B cell (primary cell): Measurements from ENCODE around the gene GMEB2. TPM values are rescaled to one million over a fixed set of nuclear protein-coding genes. Genes with fewer than 3 reads are reported as not detected.
A peak's percentile ranks its signal among the peaks of the same experiment; 100 is the strongest.

Experiments
- ATAC-seq: fragments of 200-7000 bp; cut with Tn5 transposase; one replicate; pipeline ENCODE4 v1.10.0; 2021; ENCODE audit warnings: low read depth, mild to moderate bottlenecking, moderate number of reproducible peaks, moderate library complexity
- CTCF ChIA-PET: fragments of 350-600 bp; sonication (Branson Sonifier 250); formaldehyde crosslinking; loops from one replicate; lab custom pipeline; 2021; ENCODE audit warnings: antibody characterized with exemption, inconsistent platforms; lab: Charles Lee
- POLR2A ChIA-PET: fragments of 350-600 bp; sonication (Branson Sonifier 250); formaldehyde crosslinking; loops from one replicate; lab custom pipeline; 2021; ENCODE audit warnings: antibody characterized with exemption; lab: Charles Lee
- DNase-seq: peaks from one replicate; pipeline ENCODE4 v3.0.0; 2013
- H2AFZ ChIP-seq: 2 replicates; pipeline ENCODE4 v1.6.1; 2012; ENCODE audit warnings: mild to moderate bottlenecking, low read depth, low read length; ENCODE audit not compliant: insufficient read depth, poor library complexity, severe bottlenecking
- H3K27ac ChIP-seq, 2 donors: 1 replicate in 1 of 2; 2 replicates in 1 of 2; pipeline ENCODE4 v1.5.1; 2012 to 2013; ENCODE audit warnings: low read length in 2 of 2, mild to moderate bottlenecking in 2 of 2, moderate library complexity in 1 of 2
- H3K27me3 ChIP-seq, 4 experiments: fragments of 200-600 bp in 1 of 4; sonication (generic) in 1 of 4; replicated peaks in 1 of 4; 1 replicate in 2 of 4; 2 replicates in 2 of 4; pipeline versions ENCODE4 v1.6.1 to v1.7.0; 2013 to 2016; ENCODE audit warnings: low read length in 3 of 4, mild to moderate bottlenecking in 2 of 4, mixed read lengths in 1 of 4, moderate library complexity in 1 of 4; ENCODE audit not compliant: insufficient read depth in 4 of 4, control insufficient read depth in 3 of 4; ENCODE audit errors: control extremely low read depth in 1 of 4
- H3K36me3 ChIP-seq, 2 experiments: replicated peaks in 1 of 2; 1 replicate in 1 of 2; 2 replicates in 1 of 2; pipeline versions ENCODE4 v1.6.1 to v1.7.1; 2013; ENCODE audit warnings: low read length in 1 of 2; ENCODE audit not compliant: insufficient read depth in 2 of 2, control insufficient read depth in 1 of 2; ENCODE audit errors: control extremely low read depth in 1 of 2, extremely low read depth in 1 of 2
- H3K4me1 ChIP-seq, 2 donors: fragments of 200-600 bp in 1 of 2; sonication (generic) in 1 of 2; 1 replicate in 1 of 2; 2 replicates in 1 of 2; pipeline versions ENCODE4 v1.5.1 to v1.6.1; 2013 to 2017; ENCODE audit warnings: low read length in 2 of 2; ENCODE audit not compliant: control insufficient read depth in 2 of 2, insufficient read depth in 2 of 2
- H3K4me2 ChIP-seq: replicated peaks from 2 replicates; pipeline ENCODE3; 2012; ENCODE audit warnings: mild to moderate bottlenecking, low read depth, low read length; ENCODE audit not compliant: poor library complexity, severe bottlenecking
- H3K4me3 ChIP-seq, 5 experiments: fragments of 200-600 bp in 1 of 5; sonication (generic) in 1 of 5; 1 replicate in 3 of 5; 2 replicates in 2 of 5; pipeline versions ENCODE4 v1.5.1 to v1.7.0; 2011 to 2016; ENCODE audit warnings: low read length in 4 of 5, mild to moderate bottlenecking in 4 of 5, low read depth in 2 of 5, control low read depth in 1 of 5, moderate library complexity in 1 of 5; ENCODE audit not compliant: insufficient read depth in 1 of 5; ENCODE audit errors: control extremely low read depth in 1 of 5, extremely low read depth in 1 of 5
- H3K79me2 ChIP-seq: fragments of 200-600 bp; sonication (generic); one replicate; pipeline ENCODE4 v1.6.0; 2016; ENCODE audit warnings: low read length; ENCODE audit not compliant: control insufficient read depth, insufficient read depth
- H3K9ac ChIP-seq: fragments of 200-600 bp; sonication (generic); 2 replicates; pipeline ENCODE4 v1.6.1; 2017; ENCODE audit warnings: mild to moderate bottlenecking, low read length, moderate library complexity
- H3K9me3 ChIP-seq, 3 donors: one replicate each; pipeline versions ENCODE4 v1.6.1 to v1.7.1; 2013; ENCODE audit warnings: low read length in 2 of 3; ENCODE audit not compliant: control insufficient read depth in 2 of 3, insufficient read depth in 1 of 3; ENCODE audit errors: control extremely low read depth in 1 of 3
- H4K20me1 ChIP-seq: 2 replicates; pipeline ENCODE4 v1.6.0; 2012; ENCODE audit warnings: mild to moderate bottlenecking, low read length; ENCODE audit not compliant: insufficient read depth, control insufficient read depth, poor library complexity, severe bottlenecking
- H3K27ac Mint-ChIP-seq: one replicate; pipeline ENCODE4 v1.8.0; 2021; ENCODE audit warnings: mixed read lengths
- H3K27me3 Mint-ChIP-seq: one replicate; pipeline ENCODE4 v1.8.0; 2021; ENCODE audit warnings: mixed read lengths
- H3K4me1 Mint-ChIP-seq: one replicate; pipeline ENCODE4 v1.8.0; 2021; ENCODE audit warnings: mixed read lengths
- H3K4me3 Mint-ChIP-seq: one replicate; pipeline ENCODE4 v1.8.0; 2021; ENCODE audit warnings: mixed read lengths
- H3K9me3 Mint-ChIP-seq: one replicate; pipeline ENCODE4 v1.8.0; 2022; ENCODE audit warnings: mixed read lengths; ENCODE audit not compliant: insufficient read depth
- EZH2 ChIP-seq: IDR thresholded peaks from 2 replicates; pipeline ENCODE4 v1.6.1; 2012; ENCODE audit warnings: borderline replicate concordance, low read depth, mild to moderate bottlenecking, moderate library complexity, low read length; ENCODE audit not compliant: insufficient read depth, poor library complexity, severe bottlenecking
- WGBS: methylation state at CpG from one replicate; pipeline ENCODE4 v1.1.5; 2013; ENCODE audit warnings: missing lambda C conversion rate; ENCODE audit not compliant: insufficient coverage; 5-methylcytosine and 5-hydroxymethylcytosine counted together
- intact Hi-C: fragments of 100-400 bp; cut with micrococcal nuclease; formaldehyde crosslinking; loops from one replicate; pipeline ENCODE4 v1.10.0; 2022
- polyA plus RNA-seq: library from polyadenylated mRNA; depleted of rRNA; stranded (reverse); fragments of >200 nt; gene quantifications from 2 replicates; pipeline ENCODE4 v1.2.3, GENCODE V29; 2012
- total RNA-seq, 2 donors: library from RNA; stranded (reverse); fragments of 120-200 nt in 1 of 2; gene quantifications; 1 replicate in 1 of 2; 2 replicates in 1 of 2; pipeline versions ENCODE4 v1.2.3 to v1.2.4, GENCODE V29; 2013 to 2022
- TF ChIP-seq, protein P1 (sequence below): fragments of 200-600 bp; IDR thresholded peaks from one replicate; pipeline ENCODE4 v1.8.0; 2022; ENCODE audit warnings: antibody characterized with exemption, mild to moderate bottlenecking

The GMEB2 gene
- total and polyA plus RNA-seq, 2 donors (not counting 1 experiment from before 2014, with no cell fraction given): 17.7 to 24.5 TPM

DNA sequence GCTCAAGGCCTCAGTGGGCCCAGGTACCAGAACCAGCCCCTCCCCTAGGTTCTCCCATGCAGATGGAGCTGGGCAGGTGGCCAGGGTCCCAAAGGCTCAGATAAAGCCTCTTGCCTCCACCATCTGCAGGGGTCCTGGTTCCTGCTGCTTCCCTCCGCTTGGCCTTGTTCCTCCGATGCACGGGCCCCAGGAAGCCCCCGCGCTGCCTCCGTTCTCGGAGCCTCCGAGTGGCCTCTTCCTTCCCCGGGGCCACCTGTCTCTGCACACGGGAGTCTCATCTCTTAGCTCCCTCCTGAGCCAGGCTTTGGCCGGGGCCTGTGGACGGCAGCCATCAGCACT lies 87.8 kb downstream of the GMEB2 start:
- Histone ChIP-seq H3K4me1 (peaks cover 39 to 59% of the 10 kb centered on the region in 2 donors), H3K9me3 (peaks cover 0 to 3% (median 0%) of the 10 kb centered on the region in 3 donors), H3K4me2 (peak overlapping the region; percentile 92), H3K79me2 (no peaks in the 10 kb centered on the region), H2AFZ (peak overlapping the region; percentile 71), H3K27ac (peak overlapping the region in 1 of 2 donors; percentile 86), H3K27me3 (no peaks in the 10 kb centered on the region), H4K20me1 (no peaks in the 10 kb centered on the region), H3K36me3 (no peaks in the 10 kb centered on the region), H3K9ac (no peak overlapping the region), H3K4me3 (no peak overlapping the region)
- 75% methylated on average over 12 of the region's 12 CpGs for whole genome bisulfite sequencing
- CTCF ChIA-PET: interaction anchor here (0.9 to 4.7 kb wide), 17 partner anchors 9 to 499 kb away, joined by 3 to 30 read pairs (median 13); partner anchors contain the start of genes ARFRP1, FNDC11, HELZ2 and PPDPF
- peaks cover 45% of the 10 kb centered on the region for H3K4me1 Mint-ChIP-seq
- peak overlapping the region; percentile 7 for H3K4me3 Mint-ChIP-seq
- no peaks in the 10 kb centered on the region for H3K27me3 Mint-ChIP-seq
- intact Hi-C loops: loop anchor here (5.0 kb wide), 2 partner anchors 198 to 418 kb away; partner anchors contain the start of genes LIME1, SLC2A4RG and UCKL1
- H3K9me3 Mint-ChIP-seq: no peaks in the 10 kb centered on the region
- POLR2A ChIA-PET: interaction anchor here (1.2 to 2.7 kb wide), 6 partner anchors 14 to 417 kb away, joined by 3 to 16 read pairs (median 8); partner anchors contain the start of genes TPD52L2 and UCKL1
- TF ChIP-seq EZH2: no peak
- TF ChIP-seq, protein P1, sequence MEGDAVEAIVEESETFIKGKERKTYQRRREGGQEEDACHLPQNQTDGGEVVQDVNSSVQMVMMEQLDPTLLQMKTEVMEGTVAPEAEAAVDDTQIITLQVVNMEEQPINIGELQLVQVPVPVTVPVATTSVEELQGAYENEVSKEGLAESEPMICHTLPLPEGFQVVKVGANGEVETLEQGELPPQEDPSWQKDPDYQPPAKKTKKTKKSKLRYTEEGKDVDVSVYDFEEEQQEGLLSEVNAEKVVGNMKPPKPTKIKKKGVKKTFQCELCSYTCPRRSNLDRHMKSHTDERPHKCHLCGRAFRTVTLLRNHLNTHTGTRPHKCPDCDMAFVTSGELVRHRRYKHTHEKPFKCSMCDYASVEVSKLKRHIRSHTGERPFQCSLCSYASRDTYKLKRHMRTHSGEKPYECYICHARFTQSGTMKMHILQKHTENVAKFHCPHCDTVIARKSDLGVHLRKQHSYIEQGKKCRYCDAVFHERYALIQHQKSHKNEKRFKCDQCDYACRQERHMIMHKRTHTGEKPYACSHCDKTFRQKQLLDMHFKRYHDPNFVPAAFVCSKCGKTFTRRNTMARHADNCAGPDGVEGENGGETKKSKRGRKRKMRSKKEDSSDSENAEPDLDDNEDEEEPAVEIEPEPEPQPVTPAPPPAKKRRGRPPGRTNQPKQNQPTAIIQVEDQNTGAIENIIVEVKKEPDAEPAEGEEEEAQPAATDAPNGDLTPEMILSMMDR: no peak
- H3K27ac Mint-ChIP-seq: no peak overlapping the region
- ATAC-seq (no peak), DNase-seq (no peak)
